GOT3 (cell line): ENCODE results near the gene LLGL2.
"Not testable (repeated sequence)": the region's sequence is repeated elsewhere in the genome, so short reads cannot be mapped to it uniquely, and the experiment has no call there.

ENCODE experiments used
- DNase-seq: peaks from one replicate; lab custom pipeline; 2025; ENCODE audit warnings: mixed read lengths; lab: John Stamatoyannopoulos, UW

Gene LLGL2

GRCh38 chr17:75524970-75525805 lies at the start of gene LLGL2:
Gene LLGL2 (plus strand): TSS chr17:75525697. CDS start chr17:75543427, 17,730 bp downstream.
- no peak for DNase-seq

GRCh38 chr17:75475851-75476250 lies 49.6 kb upstream of the LLGL2 start:
- no peak for DNase-seq

- DNase-seq = no peak
These were observed 49.2 kb upstream of the LLGL2 start for GRCh38 chr17:75476271-75476671.

- DNase-seq = no peak
These were observed 48.6 kb upstream of the LLGL2 start for GRCh38 chr17:75476752-75477489.

- DNase-seq = not testable (repeated sequence)
These were observed 48.0 kb upstream of the LLGL2 start for GRCh38 chr17:75477490-75477862.

- no peak for DNase-seq
These were observed 47.0 kb upstream of the LLGL2 start for GRCh38 chr17:75478508-75478907.

GRCh38 chr17:75480281-75480680 lies 45.2 kb upstream of the LLGL2 start:
- DNase-seq = no peak

GRCh38 chr17:75481194-75482068 lies 44.1 kb upstream of the LLGL2 start:
- no peak for DNase-seq

- DNase-seq = no peak
These were observed 43.2 kb upstream of the LLGL2 start for GRCh38 chr17:75482098-75482942.

- DNase-seq = no peak
These were observed 39.8 kb upstream of the LLGL2 start for GRCh38 chr17:75485688-75486087.

- no peak for DNase-seq
These were observed 39.3 kb upstream of the LLGL2 start for GRCh38 chr17:75486151-75486550.

GRCh38 chr17:75486951-75487350 lies 38.5 kb upstream of the LLGL2 start:
- DNase-seq = no peak

- no peak for DNase-seq
These were observed 38.0 kb upstream of the LLGL2 start for GRCh38 chr17:75487351-75488070.

- DNase-seq = no peak
These were observed 36.6 kb upstream of the LLGL2 start for GRCh38 chr17:75488693-75489510.

GRCh38 chr17:75489511-75489955 lies 36.0 kb upstream of the LLGL2 start:
- no peak for DNase-seq

GRCh38 chr17:75490173-75490743 lies 35.2 kb upstream of the LLGL2 start:
- DNase-seq = no peak

GRCh38 chr17:75490953-75491649 lies 34.4 kb upstream of the LLGL2 start:
- no peak for DNase-seq

GRCh38 chr17:75491680-75492079 lies 33.8 kb upstream of the LLGL2 start:
- DNase-seq = no peak
